Measurements from ENCODE around the gene TTLL10. TPM values are rescaled to one million over a fixed set of nuclear protein-coding genes. Genes with fewer than 3 reads are reported as not detected.

The TTLL10 gene
- total RNA-seq, 1 donor from 2014 or later: not detected

- TF ChIP-seq CTCF (IDR thresholded peaks at IDR 0.05; ENCODE audit: unreplicated experiment): no peak
- peak; percentile 2 for DNase-seq (ENCODE audit: low spot score)
- H3K27ac Mint-ChIP-seq (ENCODE audit: unreplicated experiment): peak overlapping the region; percentile 71
Observed at GRCh38 chr1:1181129-1181937, 7.7 kb downstream of the TTLL10 start.

GRCh38 chr1:1181938-1182410 lies 8.3 kb downstream of the TTLL10 start:
- no peaks in the 10 kb centered on the region for H3K9me3 Mint-ChIP-seq (ENCODE audit: unreplicated experiment)

More at GRCh38 chr1:1181129-1181937, 7.7 kb downstream of the TTLL10 start:
- Mint-ChIP-seq H3K4me1 (ENCODE audit: unreplicated experiment) (no peaks in the 10 kb centered on the region), H3K4me3 (ENCODE audit: unreplicated experiment) (no peak overlapping the region), H3K27me3 (ENCODE audit: unreplicated experiment) (peaks cover 6% of the 10 kb centered on the region), H3K36me3 (ENCODE audit: low read depth, unreplicated experiment) (peaks cover 4% of the 10 kb centered on the region), H3K9me3 (ENCODE audit: unreplicated experiment) (no peaks in the 10 kb centered on the region)

GRCh38 chr1:1182491-1183220 lies 9.0 kb downstream of the TTLL10 start:
- Mint-ChIP-seq H3K4me3 (ENCODE audit: unreplicated experiment) (no peak overlapping the region), H3K36me3 (ENCODE audit: low read depth, unreplicated experiment) (no peaks in the 10 kb centered on the region), H3K27me3 (ENCODE audit: unreplicated experiment) (peaks cover 6% of the 10 kb centered on the region), H3K27ac (ENCODE audit: unreplicated experiment) (no peak overlapping the region), H3K9me3 (ENCODE audit: unreplicated experiment) (no peaks in the 10 kb centered on the region), H3K4me1 (ENCODE audit: unreplicated experiment) (no peaks in the 10 kb centered on the region)
- no peak for TF ChIP-seq CTCF (IDR thresholded peaks at IDR 0.05; ENCODE audit: unreplicated experiment)
- DNase-seq (ENCODE audit: low spot score): peak; percentile 2

More at GRCh38 chr1:1181938-1182410, 8.3 kb downstream of the TTLL10 start:
- no peak for DNase-seq (ENCODE audit: low spot score)
- Mint-ChIP-seq H3K4me1 (ENCODE audit: unreplicated experiment) (no peaks in the 10 kb centered on the region), H3K27ac (ENCODE audit: unreplicated experiment) (no peak overlapping the region), H3K4me3 (ENCODE audit: unreplicated experiment) (no peak overlapping the region), H3K36me3 (ENCODE audit: low read depth, unreplicated experiment) (peaks cover under 1% of the 10 kb centered on the region), H3K27me3 (ENCODE audit: unreplicated experiment) (peaks cover 6% of the 10 kb centered on the region)
- TF ChIP-seq CTCF (IDR thresholded peaks at IDR 0.05; ENCODE audit: unreplicated experiment): no peak

GRCh38 chr1:1183221-1183747 lies 9.6 kb downstream of the TTLL10 start:
- peak; percentile 2 for DNase-seq (ENCODE audit: low spot score)
- Mint-ChIP-seq H3K9me3 (ENCODE audit: unreplicated experiment) (no peaks in the 10 kb centered on the region), H3K4me3 (ENCODE audit: unreplicated experiment) (no peak overlapping the region), H3K36me3 (ENCODE audit: low read depth, unreplicated experiment) (no peaks in the 10 kb centered on the region), H3K4me1 (ENCODE audit: unreplicated experiment) (no peaks in the 10 kb centered on the region), H3K27ac (ENCODE audit: unreplicated experiment) (no peak overlapping the region), H3K27me3 (ENCODE audit: unreplicated experiment) (peaks cover 6% of the 10 kb centered on the region)
- TF ChIP-seq CTCF (IDR thresholded peaks at IDR 0.05; ENCODE audit: unreplicated experiment): no peak

All from endothelial cell (in vitro differentiated cells).